ENCODE data around the gene EDN2. TPM values are rescaled to one million over a fixed set of nuclear protein-coding genes. Genes with fewer than 3 reads are reported as not detected.

Gene EDN2
- total and polyA plus RNA-seq, 9 donors, result 0.20 to 24.8 (median 0.36) TPM; not detected in 4

DNA sequence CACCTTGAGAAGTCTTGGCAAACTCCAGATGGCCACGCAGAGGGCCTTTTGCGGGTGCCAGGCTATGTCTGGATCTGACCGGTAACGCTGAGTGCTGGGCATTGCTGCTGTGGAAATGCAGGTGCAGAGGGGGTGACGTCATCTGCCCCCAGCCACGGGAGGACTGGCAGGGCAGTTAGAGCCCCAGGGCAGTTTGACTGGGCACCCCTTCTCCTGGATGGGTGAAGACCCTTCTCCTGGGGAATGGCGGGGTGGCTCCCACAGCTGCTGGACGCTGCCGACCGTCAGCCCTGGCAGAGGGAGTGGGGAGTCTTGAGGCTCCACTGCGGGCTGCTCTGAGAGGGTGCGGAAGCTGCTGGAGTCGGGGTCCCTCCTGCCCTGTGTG is 12.6 kb upstream of the EDN2 start:
- intact Hi-C loops (cut with DNase I), result no loop called here
- Histone ChIP-seq H3K9me3 (no peaks in the 10 kb centered on the region), H3K27ac (peak overlapping the region; percentile 64 to 88), H3K36me3 (no peaks in the 10 kb centered on the region), H3K4me1 (ENCODE audit: insufficient read depth) (peaks cover 6% of the 10 kb centered on the region), H3K27me3 (no peaks in the 10 kb centered on the region), H3K4me3 (no peak overlapping the region)
- peak in 2 of 5 donors; percentile 53 to 58 for DNase-seq
- TF ChIP-seq POLR2A (IDR thresholded peaks at IDR 0.05) (no peak), EP300 (IDR thresholded peaks at IDR 0.05) (no peak)
- TF ChIP-seq, protein P1, sequence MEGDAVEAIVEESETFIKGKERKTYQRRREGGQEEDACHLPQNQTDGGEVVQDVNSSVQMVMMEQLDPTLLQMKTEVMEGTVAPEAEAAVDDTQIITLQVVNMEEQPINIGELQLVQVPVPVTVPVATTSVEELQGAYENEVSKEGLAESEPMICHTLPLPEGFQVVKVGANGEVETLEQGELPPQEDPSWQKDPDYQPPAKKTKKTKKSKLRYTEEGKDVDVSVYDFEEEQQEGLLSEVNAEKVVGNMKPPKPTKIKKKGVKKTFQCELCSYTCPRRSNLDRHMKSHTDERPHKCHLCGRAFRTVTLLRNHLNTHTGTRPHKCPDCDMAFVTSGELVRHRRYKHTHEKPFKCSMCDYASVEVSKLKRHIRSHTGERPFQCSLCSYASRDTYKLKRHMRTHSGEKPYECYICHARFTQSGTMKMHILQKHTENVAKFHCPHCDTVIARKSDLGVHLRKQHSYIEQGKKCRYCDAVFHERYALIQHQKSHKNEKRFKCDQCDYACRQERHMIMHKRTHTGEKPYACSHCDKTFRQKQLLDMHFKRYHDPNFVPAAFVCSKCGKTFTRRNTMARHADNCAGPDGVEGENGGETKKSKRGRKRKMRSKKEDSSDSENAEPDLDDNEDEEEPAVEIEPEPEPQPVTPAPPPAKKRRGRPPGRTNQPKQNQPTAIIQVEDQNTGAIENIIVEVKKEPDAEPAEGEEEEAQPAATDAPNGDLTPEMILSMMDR (IDR thresholded peaks at IDR 0.05), result no peak
- 82 to 90% (median 84%) methylated on average over 13 of the region's 13 CpGs for WGBS, 3 donors

DNA sequence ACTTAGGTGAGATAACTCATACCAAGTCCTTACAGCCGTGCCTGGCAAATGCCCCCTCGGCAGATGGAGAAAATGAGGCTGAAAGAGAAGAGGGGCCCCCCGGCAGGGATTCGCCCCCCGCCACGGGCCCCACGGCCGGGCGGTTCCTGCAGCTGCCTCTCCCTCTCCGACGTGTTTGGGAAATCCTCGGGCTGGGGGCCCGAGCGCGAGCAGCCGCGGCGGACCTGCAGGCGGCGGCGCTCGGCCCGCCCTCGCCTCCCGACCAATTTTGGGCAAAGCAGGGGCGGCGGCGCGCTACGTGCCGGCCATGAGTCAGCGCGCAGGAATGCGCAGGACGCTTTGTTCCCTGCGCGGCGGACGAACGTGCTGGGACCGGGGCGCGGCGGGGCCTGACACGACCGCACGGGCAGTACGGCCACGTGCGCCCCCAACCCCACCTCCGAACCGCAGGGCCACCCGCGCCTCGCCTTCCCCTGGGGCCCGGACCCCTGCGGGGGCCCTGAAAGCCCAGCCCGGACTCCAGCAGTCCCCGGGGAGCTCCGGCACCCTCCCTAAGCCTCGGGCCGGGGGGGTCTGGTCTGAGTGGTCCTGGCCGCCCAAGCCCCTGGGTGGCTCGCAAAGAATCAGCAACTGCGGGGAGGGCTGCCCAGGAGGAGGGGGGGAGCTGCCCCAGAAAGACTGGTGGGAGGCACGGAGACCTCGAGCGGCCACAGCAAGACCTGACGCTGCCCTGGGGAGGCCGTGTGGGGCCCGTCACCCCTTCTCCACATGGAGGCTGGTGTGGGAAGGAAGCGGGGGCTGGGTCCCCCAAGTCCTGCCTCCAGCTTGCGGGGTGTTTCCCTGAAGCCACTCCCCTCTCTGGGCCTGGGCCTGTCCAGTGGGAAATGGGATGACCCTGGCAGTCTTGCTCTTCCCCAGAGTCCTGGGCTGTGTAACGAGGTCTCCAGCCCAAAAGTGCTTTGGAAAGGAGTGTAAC is 11.9 kb upstream of the EDN2 start:
- Histone ChIP-seq H3K4me1 (ENCODE audit: insufficient read depth) (peaks cover 6% of the 10 kb centered on the region), H3K27ac (peak overlapping the region; percentile 64 to 88), H3K36me3 (no peaks in the 10 kb centered on the region), H3K4me3 (peak overlapping the region; percentile 36), H3K27me3 (no peaks in the 10 kb centered on the region), H3K9me3 (no peaks in the 10 kb centered on the region)
- 2 to 10% (median 3%) methylated on average over 34 to 74 of the region's 74 CpGs for WGBS, 3 donors
- peak; percentile 87 to 95 (median 90) for DNase-seq
- intact Hi-C loops (cut with DNase I), result no loop called here
- TF ChIP-seq, protein P1 (IDR thresholded peaks at IDR 0.05), result peak; percentile 14 to 55 (median 27)
- TF ChIP-seq POLR2A (IDR thresholded peaks at IDR 0.05) (peak; percentile 75), EP300 (IDR thresholded peaks at IDR 0.05) (peak; percentile 94)

DNA sequence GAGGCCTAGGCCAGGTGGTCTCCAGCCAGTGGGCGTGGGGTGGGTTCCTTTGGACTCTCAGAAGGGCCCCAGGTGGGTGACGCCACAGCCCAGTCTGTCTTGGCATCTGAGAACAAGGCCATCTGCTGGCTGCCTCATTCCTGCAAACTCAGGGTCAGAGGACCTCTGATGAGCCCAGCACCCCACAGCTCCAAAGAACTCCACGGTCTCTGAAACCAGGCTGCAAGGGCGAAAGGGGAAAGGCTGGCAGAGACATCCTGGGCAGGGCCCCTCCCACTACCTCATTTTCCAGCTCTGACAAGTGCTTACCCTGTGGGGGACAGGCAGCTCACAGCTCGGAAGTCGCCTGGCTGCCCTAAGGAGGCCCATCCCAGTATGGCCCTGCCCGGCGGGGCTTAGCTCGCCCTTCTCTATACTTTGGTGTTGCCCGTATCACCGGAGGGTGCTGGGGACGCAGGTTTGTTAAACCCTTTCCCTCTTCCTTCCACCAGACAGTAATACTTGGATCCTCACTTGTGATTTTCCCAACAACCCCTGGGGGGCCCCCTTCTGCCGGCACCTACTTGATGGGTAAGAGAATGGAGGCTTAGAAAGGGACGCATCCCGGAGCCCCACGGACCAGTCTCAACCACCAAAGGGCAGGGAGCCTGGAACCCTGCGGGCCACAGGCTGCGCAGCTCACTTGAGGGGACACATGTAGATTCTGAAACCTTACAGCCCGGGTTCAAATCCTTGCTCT is 10.9 kb upstream of the EDN2 start:
- Histone ChIP-seq H3K9me3 (no peaks in the 10 kb centered on the region), H3K27ac (peak overlapping the region; percentile 14 to 76), H3K36me3 (no peaks in the 10 kb centered on the region), H3K4me1 (ENCODE audit: insufficient read depth) (peaks cover 6% of the 10 kb centered on the region), H3K4me3 (peak overlapping the region; percentile 36), H3K27me3 (no peaks in the 10 kb centered on the region)
- WGBS, 3 donors, result 82 to 87% (median 86%) methylated on average over 19 of the region's 19 CpGs
- no peak for TF ChIP-seq EP300 (IDR thresholded peaks at IDR 0.05)
- TF ChIP-seq, protein P1 (IDR thresholded peaks at IDR 0.05), result no peak
- TF ChIP-seq POLR2A (IDR thresholded peaks at IDR 0.05), result no peak
- intact Hi-C loops (cut with DNase I), result no loop called here
- peak in 3 of 5 donors; percentile 53 to 60 (median 54) for DNase-seq

DNA sequence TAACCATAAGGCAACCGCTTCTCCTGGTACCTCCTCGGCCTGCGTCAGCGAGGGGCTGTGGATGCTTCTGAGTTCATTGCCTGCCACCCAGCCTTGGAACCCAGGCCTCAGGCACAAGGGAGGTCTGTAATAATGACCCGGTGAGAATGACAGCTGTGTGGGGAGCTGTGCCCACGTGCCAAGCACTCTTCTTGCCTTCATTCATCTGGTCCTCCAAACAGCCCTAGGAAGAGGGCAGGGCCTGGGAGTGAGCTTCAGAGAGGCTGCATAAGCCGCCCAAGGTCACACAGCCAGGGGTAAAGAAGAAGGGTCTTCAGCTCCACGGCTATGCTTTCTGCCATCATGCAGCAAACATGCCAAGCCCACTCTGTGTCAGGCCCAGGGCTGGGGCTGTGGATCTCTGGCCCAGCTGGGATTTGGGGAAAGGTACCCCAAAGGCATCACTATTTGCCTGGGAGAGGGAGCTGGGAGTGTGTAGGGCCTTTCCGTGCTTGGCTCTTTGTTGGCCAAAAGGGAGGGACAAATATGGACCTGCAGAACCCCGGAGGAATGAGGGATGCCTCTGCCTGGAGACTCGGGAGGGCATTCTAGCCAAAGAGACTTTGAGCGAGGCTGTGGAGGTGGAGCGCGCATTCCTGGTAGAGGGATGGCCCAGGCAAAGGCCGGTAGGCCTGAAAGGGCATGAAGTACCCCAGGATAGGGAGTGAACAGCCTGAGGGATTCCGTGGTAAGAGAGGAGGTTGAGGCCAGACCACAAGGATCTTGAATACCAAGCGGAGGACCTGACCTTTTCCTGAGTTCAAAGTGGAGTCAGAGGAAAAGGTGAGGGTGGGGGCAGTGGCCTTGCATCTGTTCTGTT is 10.1 kb upstream of the EDN2 start:
- peaks cover 6% of the 10 kb centered on the region for H3K4me1 ChIP-seq (ENCODE audit: insufficient read depth)
- TF ChIP-seq, protein P1 (IDR thresholded peaks at IDR 0.05), result no peak
- TF ChIP-seq EP300 (IDR thresholded peaks at IDR 0.05) (no peak), POLR2A (IDR thresholded peaks at IDR 0.05) (no peak)

More for the DNA sequence above, 10.1 kb upstream of the EDN2 start:
- intact Hi-C loops (cut with DNase I), result no loop called here
- no peaks in the 10 kb centered on the region for H3K36me3 ChIP-seq
- no peaks in the 10 kb centered on the region for H3K27me3 ChIP-seq
- DNase-seq, result peak in 1 of 5 donors; percentile 43
- H3K9me3 ChIP-seq, result no peaks in the 10 kb centered on the region
- H3K4me3 ChIP-seq, result no peak overlapping the region
- 78 to 85% (median 83%) methylated on average over 16 to 17 of the region's 17 CpGs for WGBS, 3 donors
- H3K27ac ChIP-seq, result peak overlapping the region; percentile 14 to 76

Data from ovary (tissue), 9 donors.